ENCODE results near the gene CACNB2. TPM values are rescaled to one million over a fixed set of nuclear protein-coding genes. Genes with fewer than 3 reads are reported as not detected.
A peak's percentile ranks its signal among the peaks of the same experiment; 100 is the strongest.

The CACNB2 gene
- total RNA-seq, 2 donors from 2014 or later = 12.5 to 12.7 TPM

DNA sequence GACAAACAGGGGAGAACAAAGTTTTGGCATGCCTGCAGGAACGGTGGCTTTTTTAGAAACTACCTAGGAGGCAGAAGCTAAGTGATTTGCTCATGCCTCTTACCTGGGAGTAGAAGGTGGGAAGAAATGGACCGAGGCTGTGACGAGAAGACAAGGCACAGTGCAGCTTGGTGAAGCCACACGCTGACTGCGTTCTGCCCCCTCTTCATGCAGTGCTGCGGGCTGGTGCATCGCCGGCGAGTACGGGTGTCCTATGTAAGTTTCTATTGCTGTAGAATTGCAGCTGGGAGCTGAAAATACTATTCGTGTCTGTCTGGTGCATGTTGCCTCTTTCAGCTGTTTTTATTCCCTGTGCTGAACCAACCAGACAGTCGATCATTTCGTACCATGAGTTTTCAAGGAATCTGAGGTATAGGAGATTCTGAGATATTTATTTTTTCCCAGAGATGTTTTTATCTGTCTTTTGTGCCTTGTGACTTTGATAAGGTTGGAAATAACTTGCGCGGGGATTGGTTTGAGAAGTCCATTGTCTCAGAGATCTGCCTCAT, 120.9 kb downstream of the CACNB2 start:
- peak; percentile 38 for ATAC-seq
- peaks cover 15% of the 10 kb centered on the region for H3K4me1 ChIP-seq
- WGBS, 2 donors = 43 to 48% methylated on average over 15 of the region's 15 CpGs

GRCh38 chr10:18261768-18262231, 121.6 kb downstream of the CACNB2 start:
- intact Hi-C loops (cut with DNase I) = no loop called here
- Histone ChIP-seq H3K4me3 (no peak overlapping the region), H3K9me3 (no peaks in the 10 kb centered on the region), H3K4me1 (peaks cover 15% of the 10 kb centered on the region), H3K27ac (no peak overlapping the region), H3K27me3 (no peaks in the 10 kb centered on the region), H3K36me3 (replicated peaks in 1 of 2; ENCODE audit: insufficient read depth in 1 of 2, low read depth in 2 of 2) (no peaks in the 10 kb centered on the region)
- DNase-seq (no peak), ATAC-seq (peak; percentile 35)
- TF ChIP-seq, protein P1, sequence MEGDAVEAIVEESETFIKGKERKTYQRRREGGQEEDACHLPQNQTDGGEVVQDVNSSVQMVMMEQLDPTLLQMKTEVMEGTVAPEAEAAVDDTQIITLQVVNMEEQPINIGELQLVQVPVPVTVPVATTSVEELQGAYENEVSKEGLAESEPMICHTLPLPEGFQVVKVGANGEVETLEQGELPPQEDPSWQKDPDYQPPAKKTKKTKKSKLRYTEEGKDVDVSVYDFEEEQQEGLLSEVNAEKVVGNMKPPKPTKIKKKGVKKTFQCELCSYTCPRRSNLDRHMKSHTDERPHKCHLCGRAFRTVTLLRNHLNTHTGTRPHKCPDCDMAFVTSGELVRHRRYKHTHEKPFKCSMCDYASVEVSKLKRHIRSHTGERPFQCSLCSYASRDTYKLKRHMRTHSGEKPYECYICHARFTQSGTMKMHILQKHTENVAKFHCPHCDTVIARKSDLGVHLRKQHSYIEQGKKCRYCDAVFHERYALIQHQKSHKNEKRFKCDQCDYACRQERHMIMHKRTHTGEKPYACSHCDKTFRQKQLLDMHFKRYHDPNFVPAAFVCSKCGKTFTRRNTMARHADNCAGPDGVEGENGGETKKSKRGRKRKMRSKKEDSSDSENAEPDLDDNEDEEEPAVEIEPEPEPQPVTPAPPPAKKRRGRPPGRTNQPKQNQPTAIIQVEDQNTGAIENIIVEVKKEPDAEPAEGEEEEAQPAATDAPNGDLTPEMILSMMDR (IDR thresholded peaks at IDR 0.05) = no peak
- TF ChIP-seq POLR2A (IDR thresholded peaks at IDR 0.05) = no peak
- 17 to 36% methylated on average over 5 of the region's 5 CpGs for WGBS, 2 donors

More for the DNA sequence above, 120.9 kb downstream of the CACNB2 start:
- Histone ChIP-seq H3K36me3 (replicated peaks in 1 of 2; ENCODE audit: insufficient read depth in 1 of 2, low read depth in 2 of 2) (no peaks in the 10 kb centered on the region), H3K4me3 (no peak overlapping the region), H3K9me3 (no peaks in the 10 kb centered on the region), H3K27ac (no peak overlapping the region), H3K27me3 (no peaks in the 10 kb centered on the region)
- intact Hi-C loops (cut with DNase I) = no loop called here
- DNase-seq = peak in 2 of 4 donors; percentile 11 to 14
- TF ChIP-seq, protein P1 (IDR thresholded peaks at IDR 0.05) = no peak
- no peak for TF ChIP-seq POLR2A (IDR thresholded peaks at IDR 0.05)

GRCh38 chr10:18264466-18265050, 124.3 kb downstream of the CACNB2 start:
- no peaks in the 10 kb centered on the region for H3K36me3 ChIP-seq (replicated peaks in 1 of 2; ENCODE audit: insufficient read depth in 1 of 2, low read depth in 2 of 2)
- TF ChIP-seq POLR2A (IDR thresholded peaks at IDR 0.05) = no peak
- TF ChIP-seq, protein P1 (IDR thresholded peaks at IDR 0.05) = no peak
- intact Hi-C loops (cut with DNase I) = no loop called here
- DNase-seq (no peak), ATAC-seq (no peak)
- H3K4me1 ChIP-seq = peaks cover 15% of the 10 kb centered on the region
- H3K9me3 ChIP-seq = no peaks in the 10 kb centered on the region
- WGBS, 2 donors = 80 to 82% methylated on average over 5 of the region's 5 CpGs
- H3K27ac ChIP-seq = no peak overlapping the region
- H3K27me3 ChIP-seq = no peaks in the 10 kb centered on the region
- H3K4me3 ChIP-seq = no peak overlapping the region

- Histone ChIP-seq H3K4me3 (no peak overlapping the region), H3K27me3 (no peaks in the 10 kb centered on the region), H3K36me3 (replicated peaks in 1 of 2; ENCODE audit: insufficient read depth in 1 of 2, low read depth in 2 of 2) (no peaks in the 10 kb centered on the region), H3K9me3 (no peaks in the 10 kb centered on the region), H3K4me1 (no peaks in the 10 kb centered on the region), H3K27ac (no peak overlapping the region)
- WGBS, 2 donors = 92 to 93% methylated on average over 3 of the region's 3 CpGs
- intact Hi-C loops (cut with DNase I) = no loop called here
- TF ChIP-seq POLR2A (IDR thresholded peaks at IDR 0.05) = no peak
- DNase-seq (no peak), ATAC-seq (no peak)
These were observed 127.8 kb downstream of the CACNB2 start for GRCh38 chr10:18268005-18268404.

DNA sequence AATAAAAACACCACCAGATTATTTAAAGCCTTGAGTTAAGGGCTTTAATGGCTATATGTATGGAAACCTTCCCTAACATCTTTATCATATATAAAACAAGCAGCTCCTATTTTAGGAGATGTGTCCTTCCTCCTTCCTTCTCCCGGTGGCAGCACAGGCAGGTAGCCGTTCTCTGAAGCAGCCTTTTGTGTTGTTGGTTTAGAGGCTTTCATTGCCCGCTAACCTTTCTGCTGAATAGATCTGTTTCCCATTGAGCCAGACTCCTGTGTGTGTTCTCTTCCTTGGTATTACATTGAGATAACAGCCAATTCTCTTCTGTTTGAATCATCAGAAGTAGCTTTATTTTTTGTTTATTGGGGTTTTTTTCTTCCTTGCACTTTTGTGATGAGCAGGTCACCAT, 131.3 kb downstream of the CACNB2 start:
- no peak for DNase-seq
- H3K9me3 ChIP-seq = no peaks in the 10 kb centered on the region
- ATAC-seq = no peak
- H3K27me3 ChIP-seq = no peaks in the 10 kb centered on the region
- no peaks in the 10 kb centered on the region for H3K4me1 ChIP-seq
- no peak for TF ChIP-seq POLR2A (IDR thresholded peaks at IDR 0.05)
- TF ChIP-seq, protein P1 (IDR thresholded peaks at IDR 0.05) = no peak
- no peaks in the 10 kb centered on the region for H3K36me3 ChIP-seq (replicated peaks in 1 of 2; ENCODE audit: insufficient read depth in 1 of 2, low read depth in 2 of 2)
- 80 to 90% methylated on average over 3 of the region's 3 CpGs for WGBS, 2 donors
- no peak overlapping the region for H3K4me3 ChIP-seq
- H3K27ac ChIP-seq = no peak overlapping the region
- intact Hi-C loops (cut with DNase I) = no loop called here
